HCT116 (cell line): Measurements from ENCODE around the gene TBL1X. TPM values are rescaled to one million over a fixed set of nuclear protein-coding genes. Genes with fewer than 3 reads are reported as not detected.

Source experiments
- ATAC-seq: fragments of 200-7000 bp; cut with Tn5 transposase; 2 replicates; pipeline ENCODE4 v1.9.1; 2020; ENCODE audit warnings: mild to moderate bottlenecking, moderate library complexity
- BruUV-seq: library from RNA; stranded (reverse); fragments of 400-500 nt; replicated peaks from 2 replicates; lab custom pipeline; 2021; lab: Mats Ljungman, UMichigan
- CTCF ChIA-PET: fragments of 300-600 bp; sonication (Branson Sonifier 250); formaldehyde crosslinking; loops from one replicate; lab custom pipeline; 2021; ENCODE audit warnings: antibody characterized with exemption; lab: Charles Lee
- POLR2A ChIA-PET: fragments of 300-600, 350-600 bp; sonication (Branson Sonifier 250); formaldehyde crosslinking; loops from one replicate; lab custom pipeline; 2021; ENCODE audit warnings: antibody characterized with exemption; lab: Charles Lee
- RAD21 ChIA-PET, 2 experiments: fragments of 300-600 bp; sonication (Branson Sonifier 250); formaldehyde crosslinking; loops; one replicate each; lab custom pipeline; 2023; ENCODE audit warnings: low total read pairs in 2 of 2; ENCODE audit not compliant: uncharacterized antibody in 2 of 2, unreplicated experiment in 2 of 2, low non-redundant PET in 1 of 2; lab: Charles Lee
- DNase-seq: peaks from one replicate; pipeline ENCODE4 v3.0.0-alpha.2; 2010; ENCODE audit warnings: low read depth, low spot score
- H2AFZ ChIP-seq: fragments of 200-600 bp; shearing (Covaris generic), sonication (generic); 2 replicates; pipeline ENCODE4 v1.6.1; 2017; ENCODE audit warnings: low read depth, mixed run types, mixed read lengths, antibody characterized with exemption, low read length; ENCODE audit not compliant: poor library complexity, severe bottlenecking
- H3K27ac ChIP-seq: 2 replicates; pipeline ENCODE4 v1.5.1; 2012; ENCODE audit warnings: low read depth, low read length
- H3K27me3 ChIP-seq: fragments of 200-600 bp; sonication (generic); 2 replicates; pipeline ENCODE4 v1.6.1; 2016; ENCODE audit warnings: mixed run types, low read length, mixed read lengths; ENCODE audit not compliant: insufficient read depth
- H3K36me3 ChIP-seq, 2 experiments: fragments of 200-500 bp in 1 of 2; fragments of 200-600 bp in 1 of 2; sonication (Bioruptor generic) in 1 of 2; sonication (generic) in 1 of 2; 2 replicates each; pipeline versions ENCODE4 v1.5.1 to v1.6.1; 2014 to 2016; ENCODE audit warnings: low read length in 2 of 2, inconsistent platforms in 1 of 2, mixed read lengths in 1 of 2, mixed run types in 1 of 2; ENCODE audit not compliant: insufficient read depth in 2 of 2, control insufficient read depth in 1 of 2
- H3K4me1 ChIP-seq, 2 experiments: fragments of 200-600 bp in 1 of 2; sonication (generic) in 1 of 2; 2 replicates each; pipeline versions ENCODE4 v1.5.1 to v1.6.1; 2012 to 2017; ENCODE audit warnings: low read length in 2 of 2, inconsistent platforms in 1 of 2, mild to moderate bottlenecking in 1 of 2, mixed read lengths in 1 of 2, mixed run types in 1 of 2, moderate library complexity in 1 of 2; ENCODE audit not compliant: insufficient read depth in 2 of 2, control insufficient read depth in 1 of 2
- H3K4me2 ChIP-seq: fragments of 200-600 bp; sonication (generic); 2 replicates; pipeline ENCODE4 v1.6.1; 2017; ENCODE audit warnings: mixed run types, low read length, mixed read lengths
- H3K4me3 ChIP-seq, 2 experiments: fragments of 200-600 bp in 1 of 2; sonication (generic) in 1 of 2; replicated peaks in 1 of 2; 2 replicates each; pipeline ENCODE4 v1.5.1; 2011 to 2016; ENCODE audit warnings: low read length in 2 of 2, control low read depth in 1 of 2, low read depth in 1 of 2, mild to moderate bottlenecking in 1 of 2, mixed read lengths in 1 of 2, mixed run types in 1 of 2
- H3K79me2 ChIP-seq: fragments of 200-600 bp; sonication (generic); 2 replicates; pipeline ENCODE4 v1.6.1; 2017; ENCODE audit warnings: mild to moderate bottlenecking, mixed run types, low read length, moderate library complexity, mixed read lengths; ENCODE audit not compliant: insufficient read depth
- H3K9ac ChIP-seq: fragments of 200-600 bp; sonication (generic); 2 replicates; pipeline ENCODE4 v1.6.1; 2016; ENCODE audit warnings: low read length, mixed read lengths
- H3K9me2 ChIP-seq: fragments of 200-600 bp; sonication (generic), shearing (Covaris generic); 2 replicates; pipeline ENCODE4 v1.6.1; 2017; ENCODE audit warnings: mixed run types, mild to moderate bottlenecking, moderate library complexity; ENCODE audit not compliant: insufficient read depth
- H3K9me3 ChIP-seq, 2 experiments: fragments of 200-500 bp in 1 of 2; fragments of 200-600 bp in 1 of 2; sonication (Bioruptor generic) in 1 of 2; sonication (generic) in 1 of 2; 2 replicates each; pipeline ENCODE4 v1.6.1; 2014 to 2017; ENCODE audit warnings: low read length in 2 of 2, mixed read lengths in 2 of 2, inconsistent platforms in 1 of 2, low read depth in 1 of 2, mild to moderate bottlenecking in 1 of 2, mixed run types in 1 of 2, moderate library complexity in 1 of 2; ENCODE audit not compliant: control insufficient read depth in 1 of 2, insufficient read depth in 1 of 2
- H4K20me1 ChIP-seq: fragments of 200-600 bp; sonication (generic), shearing (Covaris generic); 2 replicates; pipeline ENCODE4 v1.6.1; 2017; ENCODE audit warnings: mixed run types, mild to moderate bottlenecking, moderate library complexity; ENCODE audit not compliant: insufficient read depth
- CBX3 ChIP-seq: IDR thresholded peaks from 2 replicates; pipeline ENCODE4 v1.6.1; 2012; ENCODE audit warnings: low read depth
- CTCF ChIP-seq, 3 experiments: fragments of 200-600 bp in 1 of 3; sonication (generic) in 1 of 3; IDR thresholded peaks in 2 of 3; conservative IDR thresholded peaks in 1 of 3; 2 replicates each; pipeline ENCODE4 v1.5.1; 2012 to 2017; ENCODE audit warnings: low read depth in 2 of 3, low read length in 2 of 3, antibody characterized with exemption in 1 of 3, borderline replicate concordance in 1 of 3, control low read depth in 1 of 3, mild to moderate bottlenecking in 1 of 3, mixed read lengths in 1 of 3, mixed run types in 1 of 3, moderate library complexity in 1 of 3; ENCODE audit not compliant: insufficient read depth in 1 of 3
- EGR1 ChIP-seq: IDR thresholded peaks from 2 replicates; pipeline ENCODE4 v1.6.1; 2012; ENCODE audit warnings: low read depth
- FOSL1 ChIP-seq: IDR thresholded peaks from 2 replicates; pipeline ENCODE4 v1.6.1; 2012; ENCODE audit warnings: low read depth
- POLR2AphosphoS5 ChIP-seq: IDR thresholded peaks from 2 replicates; pipeline ENCODE4 v1.6.1; 2011; ENCODE audit warnings: mild to moderate bottlenecking, low read depth, low read length, moderate library complexity
- SRF ChIP-seq: IDR thresholded peaks from 2 replicates; pipeline ENCODE4 v1.6.1; 2012; ENCODE audit warnings: low read depth
- ZBTB33 ChIP-seq: IDR thresholded peaks from 2 replicates; pipeline ENCODE4 v1.6.1; 2011; ENCODE audit warnings: mild to moderate bottlenecking, low read length, moderate library complexity; ENCODE audit not compliant: insufficient replicate concordance; ENCODE audit errors: extremely low read depth
- ZNF274 ChIP-seq: fragments of 200-500 bp; sonication (Bioruptor generic); IDR thresholded peaks from 2 replicates; pipeline ENCODE4 v1.6.1; 2014; ENCODE audit warnings: mild to moderate bottlenecking, low read depth, low read length, inconsistent platforms
- intact Hi-C: fragments of 100-400 bp; cut with micrococcal nuclease; formaldehyde crosslinking; loops from 2 replicates; pipeline ENCODE4 v1.10.0; 2022
- total RNA-seq: library from RNA; stranded (reverse); gene quantifications from one replicate; pipeline ENCODE4 v1.2.1, GENCODE V29; 2021; ENCODE audit not compliant: unreplicated experiment

Gene TBL1X
- total RNA-seq, 1 experiment from 2014 or later = 37.8 TPM

- ChIA-PET POLR2A (no interaction called here), CTCF (no interaction called here)
- H3K36me3 ChIP-seq = peaks cover 0 to 2% of the 10 kb centered on the region in 2 experiments; a peak in 1 of 4 replicates
These were observed 241.6 kb downstream of the TBL1X start for GRCh38 chrX:9706421-9706820.

More at GRCh38 chrX:9706421-9706820, 241.6 kb downstream of the TBL1X start:
- ATAC-seq (no peak), DNase-seq (no peak)
- no peaks in the 10 kb centered on the region for H3K79me2 ChIP-seq
- H3K27ac ChIP-seq = no peak overlapping the region
- H3K9ac ChIP-seq = no peak overlapping the region
- H3K9me3 ChIP-seq = no peaks in the 10 kb centered on the region
- no peaks in the 10 kb centered on the region for H3K9me2 ChIP-seq
- BruUV-seq = no TSS peak
- no peak overlapping the region for H2AFZ ChIP-seq
- TF ChIP-seq ZBTB33 = no peak
- no peak for TF ChIP-seq CBX3
- TF ChIP-seq POLR2AphosphoS5 = no peak
- TF ChIP-seq SRF = no peak
- no peak for TF ChIP-seq CTCF (IDR thresholded peaks at IDR 0.05 in 2 of 3, conservative IDR thresholded peaks at IDR 0.05 in 1 of 3; ENCODE audit: borderline replicate concordance in 1 of 3, insufficient read depth in 1 of 3, low read depth in 2 of 3, low read length in 2 of 3)
- no peak for TF ChIP-seq EGR1
- TF ChIP-seq FOSL1 = no peak
- no peak for TF ChIP-seq ZNF274
- intact Hi-C loops = loop anchor here (5.0 to 10.0 kb wide), 3 partner anchors 244 to 889 kb away; no protein-coding TSS in a partner anchor
- RAD21 ChIA-PET = no interaction called here
- H3K27me3 ChIP-seq = no peaks in the 10 kb centered on the region
- no peaks in the 10 kb centered on the region for H4K20me1 ChIP-seq
- no peak overlapping the region for H3K4me2 ChIP-seq
- H3K4me1 ChIP-seq = no peaks in the 10 kb centered on the region
- no peak overlapping the region for H3K4me3 ChIP-seq
